Measurements from ENCODE around the gene CAMK1D.

DNA sequence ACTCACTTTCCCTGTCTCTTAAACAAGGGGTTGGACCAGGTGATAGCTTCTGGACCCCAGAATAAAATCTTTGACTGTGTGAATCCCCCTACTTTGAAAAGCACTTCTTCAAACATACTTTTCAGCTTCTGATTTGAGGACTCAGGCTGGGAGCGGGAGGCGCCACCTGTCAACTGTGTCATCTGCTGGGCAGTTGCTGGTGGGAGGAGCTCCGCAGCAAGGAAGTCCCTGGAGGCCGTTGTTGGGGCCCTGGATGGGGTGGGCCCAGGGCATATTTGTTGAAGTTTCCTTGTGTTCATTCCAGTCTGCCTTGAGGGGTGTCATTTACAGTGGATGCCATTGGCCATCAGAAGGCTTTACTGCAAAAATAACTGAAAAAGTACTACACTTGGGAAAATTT, 454.4 kb downstream of the CAMK1D start:
- TF ChIP-seq, protein P1, sequence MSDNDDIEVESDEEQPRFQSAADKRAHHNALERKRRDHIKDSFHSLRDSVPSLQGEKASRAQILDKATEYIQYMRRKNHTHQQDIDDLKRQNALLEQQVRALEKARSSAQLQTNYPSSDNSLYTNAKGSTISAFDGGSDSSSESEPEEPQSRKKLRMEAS (CRISPR knock-in tag; IDR thresholded peaks at IDR 0.05) = no peak
- TF ChIP-seq ZNF138 (CRISPR knock-in tag; conservative IDR thresholded peaks at IDR 0.05) (no peak), MXD4 (CRISPR knock-in tag; IDR thresholded peaks at IDR 0.05; ENCODE audit: borderline replicate concordance) (no peak), ZNF121 (CRISPR knock-in tag; IDR thresholded peaks at IDR 0.05) (no peak), ZNF416 (CRISPR knock-in tag; IDR thresholded peaks at IDR 0.05) (no peak), ZNF232 (CRISPR knock-in tag; IDR thresholded peaks at IDR 0.05) (no peak)
- TF ChIP-seq, protein P2, sequence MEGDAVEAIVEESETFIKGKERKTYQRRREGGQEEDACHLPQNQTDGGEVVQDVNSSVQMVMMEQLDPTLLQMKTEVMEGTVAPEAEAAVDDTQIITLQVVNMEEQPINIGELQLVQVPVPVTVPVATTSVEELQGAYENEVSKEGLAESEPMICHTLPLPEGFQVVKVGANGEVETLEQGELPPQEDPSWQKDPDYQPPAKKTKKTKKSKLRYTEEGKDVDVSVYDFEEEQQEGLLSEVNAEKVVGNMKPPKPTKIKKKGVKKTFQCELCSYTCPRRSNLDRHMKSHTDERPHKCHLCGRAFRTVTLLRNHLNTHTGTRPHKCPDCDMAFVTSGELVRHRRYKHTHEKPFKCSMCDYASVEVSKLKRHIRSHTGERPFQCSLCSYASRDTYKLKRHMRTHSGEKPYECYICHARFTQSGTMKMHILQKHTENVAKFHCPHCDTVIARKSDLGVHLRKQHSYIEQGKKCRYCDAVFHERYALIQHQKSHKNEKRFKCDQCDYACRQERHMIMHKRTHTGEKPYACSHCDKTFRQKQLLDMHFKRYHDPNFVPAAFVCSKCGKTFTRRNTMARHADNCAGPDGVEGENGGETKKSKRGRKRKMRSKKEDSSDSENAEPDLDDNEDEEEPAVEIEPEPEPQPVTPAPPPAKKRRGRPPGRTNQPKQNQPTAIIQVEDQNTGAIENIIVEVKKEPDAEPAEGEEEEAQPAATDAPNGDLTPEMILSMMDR (IDR thresholded peaks at IDR 0.05) = no peak
- TF ChIP-seq, protein P3, sequence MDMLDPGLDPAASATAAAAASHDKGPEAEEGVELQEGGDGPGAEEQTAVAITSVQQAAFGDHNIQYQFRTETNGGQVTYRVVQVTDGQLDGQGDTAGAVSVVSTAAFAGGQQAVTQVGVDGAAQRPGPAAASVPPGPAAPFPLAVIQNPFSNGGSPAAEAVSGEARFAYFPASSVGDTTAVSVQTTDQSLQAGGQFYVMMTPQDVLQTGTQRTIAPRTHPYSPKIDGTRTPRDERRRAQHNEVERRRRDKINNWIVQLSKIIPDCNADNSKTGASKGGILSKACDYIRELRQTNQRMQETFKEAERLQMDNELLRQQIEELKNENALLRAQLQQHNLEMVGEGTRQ (CRISPR knock-in tag; IDR thresholded peaks at IDR 0.05) = no peak
- TF ChIP-seq, protein P4, sequence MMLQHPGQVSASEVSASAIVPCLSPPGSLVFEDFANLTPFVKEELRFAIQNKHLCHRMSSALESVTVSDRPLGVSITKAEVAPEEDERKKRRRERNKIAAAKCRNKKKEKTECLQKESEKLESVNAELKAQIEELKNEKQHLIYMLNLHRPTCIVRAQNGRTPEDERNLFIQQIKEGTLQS (CRISPR knock-in tag; conservative IDR thresholded peaks at IDR 0.05) = no peak

Measured in WTC11 (cell line).